Neural crest cell (in vitro differentiated cells): ENCODE data around the gene GRIK1. TPM values are rescaled to one million over a fixed set of nuclear protein-coding genes. Genes with fewer than 3 reads are reported as not detected.

Experiments used
- DNase-seq: peaks from one replicate; pipeline ENCODE4 v3.0.0; 2021; ENCODE audit warnings: low read depth, mixed read lengths, low spot score
- H3K27ac Mint-ChIP-seq: one replicate; pipeline ENCODE4 v1.8.0; 2021; ENCODE audit warnings: mild to moderate bottlenecking, mixed read lengths; ENCODE audit not compliant: unreplicated experiment
- H3K27me3 Mint-ChIP-seq: 2 replicates; pipeline ENCODE4 v1.8.0; 2021; ENCODE audit warnings: low read depth, mild to moderate bottlenecking, mixed read lengths
- H3K36me3 Mint-ChIP-seq: 2 replicates; pipeline ENCODE4 v1.8.0; 2021; ENCODE audit warnings: low read depth, mild to moderate bottlenecking, mixed read lengths
- H3K4me1 Mint-ChIP-seq: 2 replicates; pipeline ENCODE4 v1.8.0; 2021; ENCODE audit warnings: mixed read lengths
- H3K4me3 Mint-ChIP-seq: one replicate; pipeline ENCODE4 v1.8.0; 2021; ENCODE audit warnings: mild to moderate bottlenecking, mixed read lengths
- H3K9me3 Mint-ChIP-seq: 2 replicates; pipeline ENCODE4 v1.8.0; 2021; ENCODE audit warnings: mixed read lengths
- CTCF ChIP-seq: fragments of 200-600 bp; sonication (generic); conservative IDR thresholded peaks from 2 replicates; pipeline ENCODE4 v1.5.0; 2021; ENCODE audit warnings: antibody characterized with exemption, mild to moderate bottlenecking
- total RNA-seq: library from RNA; stranded (reverse); gene quantifications from 2 replicates; pipeline ENCODE4 v1.2.1, GENCODE V29; 2021

GRIK1 gene
- total RNA-seq, 1 donor from 2014 or later = 0.91 TPM

- H3K27ac Mint-ChIP-seq = no peak overlapping the region
- no peak overlapping the region for H3K4me3 Mint-ChIP-seq
- no peaks in the 10 kb centered on the region for H3K9me3 Mint-ChIP-seq
- H3K36me3 Mint-ChIP-seq = no peaks in the 10 kb centered on the region
- DNase-seq = no peak
- no peaks in the 10 kb centered on the region for H3K27me3 Mint-ChIP-seq
- peaks cover 1% of the 10 kb centered on the region for H3K4me1 Mint-ChIP-seq
- TF ChIP-seq CTCF = no peak
Measured at GRCh38 chr21:29854795-29855194, 85.0 kb downstream of the GRIK1 start.

GRCh38 chr21:29851611-29852010 is 88.2 kb downstream of the GRIK1 start:
- TF ChIP-seq CTCF = no peak
- no peaks in the 10 kb centered on the region for H3K9me3 Mint-ChIP-seq
- no peaks in the 10 kb centered on the region for H3K27me3 Mint-ChIP-seq
- H3K36me3 Mint-ChIP-seq = no peaks in the 10 kb centered on the region
- no peak overlapping the region for H3K4me3 Mint-ChIP-seq
- DNase-seq = no peak
- peaks cover 6% of the 10 kb centered on the region for H3K4me1 Mint-ChIP-seq
- H3K27ac Mint-ChIP-seq = no peak overlapping the region

GRCh38 chr21:29849735-29850176 is 90.0 kb downstream of the GRIK1 start:
- Mint-ChIP-seq H3K4me1 (peaks cover 6% of the 10 kb centered on the region), H3K9me3 (no peaks in the 10 kb centered on the region), H3K27me3 (no peaks in the 10 kb centered on the region), H3K4me3 (no peak overlapping the region), H3K27ac (no peak overlapping the region), H3K36me3 (no peaks in the 10 kb centered on the region)
- TF ChIP-seq CTCF = peak; percentile 81
- peak; percentile 44 for DNase-seq

GRCh38 chr21:29843804-29844203 is 96.0 kb downstream of the GRIK1 start:
- Mint-ChIP-seq H3K9me3 (peaks cover 5% of the 10 kb centered on the region), H3K4me3 (no peak overlapping the region)

GRCh38 chr21:29834617-29835016 is 105.2 kb downstream of the GRIK1 start:
- DNase-seq = no peak
- Mint-ChIP-seq H3K36me3 (peaks cover 5% of the 10 kb centered on the region), H3K4me3 (no peak overlapping the region), H3K27me3 (no peaks in the 10 kb centered on the region), H3K27ac (no peak overlapping the region), H3K4me1 (no peaks in the 10 kb centered on the region), H3K9me3 (peaks cover 11% of the 10 kb centered on the region)
- TF ChIP-seq CTCF = no peak

More at GRCh38 chr21:29843804-29844203, 96.0 kb downstream of the GRIK1 start:
- Mint-ChIP-seq H3K36me3 (no peaks in the 10 kb centered on the region), H3K4me1 (no peaks in the 10 kb centered on the region), H3K27me3 (no peaks in the 10 kb centered on the region), H3K27ac (no peak overlapping the region)
- DNase-seq = no peak
- no peak for TF ChIP-seq CTCF

- Mint-ChIP-seq H3K4me1 (no peaks in the 10 kb centered on the region), H3K9me3 (peaks cover 12% of the 10 kb centered on the region), H3K27me3 (no peaks in the 10 kb centered on the region), H3K27ac (no peak overlapping the region), H3K4me3 (no peak overlapping the region), H3K36me3 (peaks cover 8% of the 10 kb centered on the region)
- no peak for TF ChIP-seq CTCF
- no peak for DNase-seq
Measured at GRCh38 chr21:29832217-29832616, 107.6 kb downstream of the GRIK1 start.
